Measurements from ENCODE around the gene IER3. TPM values are rescaled to one million over a fixed set of nuclear protein-coding genes. Genes with fewer than 3 reads are reported as not detected.

The IER3 gene
- total and polyA plus RNA-seq, 2 of the 13 experiments (the other 11 are each of a cell fraction or from before 2014, with no cell fraction given): 51.1 to 131 TPM

- TF ChIP-seq RXRA (CRISPR knock-in tag; IDR thresholded peaks at IDR 0.05) (peak; percentile 40; the same call in 1 of the 2 replicates), RBFOX2 (IDR thresholded peaks at IDR 0.05; ENCODE audit: low read depth, low read length) (no peak), TCF7L2 (IDR thresholded peaks at IDR 0.05; ENCODE audit: low read depth, low read length) (no peak), SOX13 (IDR thresholded peaks at IDR 0.05) (0 out of 2 replicates have a peak, but pooled peaks have one; percentile 37), SOX13 (CRISPR knock-in tag; conservative IDR thresholded peaks at IDR 0.05 in 1 of 2, IDR thresholded peaks at IDR 0.05 in 1 of 2) (peak in 1 of 2 experiments; percentile 48; a peak in 1 of 4 replicates), PRPF4 (IDR thresholded peaks at IDR 0.05; ENCODE audit: low read depth, low read length, poor library complexity, severe bottlenecking) (no peak), ZNF598 (CRISPR knock-in tag; IDR thresholded peaks at IDR 0.05; ENCODE audit: borderline replicate concordance) (peak; percentile 60; the same call in 1 of the 2 replicates), ZNF335 (CRISPR knock-in tag; IDR thresholded peaks at IDR 0.05) (0 out of 2 replicates have a peak, but pooled peaks have one; percentile 16), ZNF615 (CRISPR knock-in tag; IDR thresholded peaks at IDR 0.05; ENCODE audit: borderline replicate concordance) (no peak), KAT2B (IDR thresholded peaks at IDR 0.05; ENCODE audit: borderline replicate concordance, low read depth, low read length) (no peak), ZKSCAN5 (CRISPR knock-in tag; IDR thresholded peaks at IDR 0.05) (0 out of 2 replicates have a peak, but pooled peaks have one; percentile 31), HOXA3 (CRISPR knock-in tag; IDR thresholded peaks at IDR 0.05) (0 out of 2 replicates have a peak, but pooled peaks have one; percentile 13), FOXP4 (CRISPR knock-in tag; IDR thresholded peaks at IDR 0.05) (0 out of 2 replicates have a peak, but pooled peaks have one; percentile 12), ZNF589 (CRISPR knock-in tag; conservative IDR thresholded peaks at IDR 0.05) (0 out of 2 replicates have a peak, but pooled peaks have one; percentile 11), ZNF709 (CRISPR knock-in tag; IDR thresholded peaks at IDR 0.05) (no peak)
- TF ChIP-seq, protein P1, sequence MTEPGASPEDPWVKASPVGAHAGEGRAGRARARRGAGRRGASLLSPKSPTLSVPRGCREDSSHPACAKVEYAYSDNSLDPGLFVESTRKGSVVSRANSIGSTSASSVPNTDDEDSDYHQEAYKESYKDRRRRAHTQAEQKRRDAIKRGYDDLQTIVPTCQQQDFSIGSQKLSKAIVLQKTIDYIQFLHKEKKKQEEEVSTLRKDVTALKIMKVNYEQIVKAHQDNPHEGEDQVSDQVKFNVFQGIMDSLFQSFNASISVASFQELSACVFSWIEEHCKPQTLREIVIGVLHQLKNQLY (CRISPR knock-in tag; IDR thresholded peaks at IDR 0.05): no peak
- TF ChIP-seq, protein P2, sequence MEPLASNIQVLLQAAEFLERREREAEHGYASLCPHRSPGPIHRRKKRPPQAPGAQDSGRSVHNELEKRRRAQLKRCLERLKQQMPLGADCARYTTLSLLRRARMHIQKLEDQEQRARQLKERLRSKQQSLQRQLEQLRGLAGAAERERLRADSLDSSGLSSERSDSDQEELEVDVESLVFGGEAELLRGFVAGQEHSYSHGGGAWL (CRISPR knock-in tag; IDR thresholded peaks at IDR 0.05): no peak
- TF ChIP-seq, protein P3, sequence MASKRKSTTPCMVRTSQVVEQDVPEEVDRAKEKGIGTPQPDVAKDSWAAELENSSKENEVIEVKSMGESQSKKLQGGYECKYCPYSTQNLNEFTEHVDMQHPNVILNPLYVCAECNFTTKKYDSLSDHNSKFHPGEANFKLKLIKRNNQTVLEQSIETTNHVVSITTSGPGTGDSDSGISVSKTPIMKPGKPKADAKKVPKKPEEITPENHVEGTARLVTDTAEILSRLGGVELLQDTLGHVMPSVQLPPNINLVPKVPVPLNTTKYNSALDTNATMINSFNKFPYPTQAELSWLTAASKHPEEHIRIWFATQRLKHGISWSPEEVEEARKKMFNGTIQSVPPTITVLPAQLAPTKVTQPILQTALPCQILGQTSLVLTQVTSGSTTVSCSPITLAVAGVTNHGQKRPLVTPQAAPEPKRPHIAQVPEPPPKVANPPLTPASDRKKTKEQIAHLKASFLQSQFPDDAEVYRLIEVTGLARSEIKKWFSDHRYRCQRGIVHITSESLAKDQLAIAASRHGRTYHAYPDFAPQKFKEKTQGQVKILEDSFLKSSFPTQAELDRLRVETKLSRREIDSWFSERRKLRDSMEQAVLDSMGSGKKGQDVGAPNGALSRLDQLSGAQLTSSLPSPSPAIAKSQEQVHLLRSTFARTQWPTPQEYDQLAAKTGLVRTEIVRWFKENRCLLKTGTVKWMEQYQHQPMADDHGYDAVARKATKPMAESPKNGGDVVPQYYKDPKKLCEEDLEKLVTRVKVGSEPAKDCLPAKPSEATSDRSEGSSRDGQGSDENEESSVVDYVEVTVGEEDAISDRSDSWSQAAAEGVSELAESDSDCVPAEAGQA (IDR thresholded peaks at IDR 0.05; ENCODE audit: low read depth): peak; percentile 60
- TF ChIP-seq, protein P3 (CRISPR knock-in tag; IDR thresholded peaks at IDR 0.05; ENCODE audit: borderline replicate concordance): no peak
- TF ChIP-seq, protein P4, sequence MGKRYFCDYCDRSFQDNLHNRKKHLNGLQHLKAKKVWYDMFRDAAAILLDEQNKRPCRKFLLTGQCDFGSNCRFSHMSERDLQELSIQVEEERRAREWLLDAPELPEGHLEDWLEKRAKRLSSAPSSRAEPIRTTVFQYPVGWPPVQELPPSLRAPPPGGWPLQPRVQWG (CRISPR knock-in tag; IDR thresholded peaks at IDR 0.05; ENCODE audit: borderline replicate concordance, low read depth): no peak
These were observed 5.4 kb upstream of the IER3 start (continued) for GRCh38 chr6:30749554-30750378.
